GM12873 (cell line): ENCODE results near the gene VSIG1.

Experiments used
- CTCF ChIP-seq: IDR thresholded peaks from 2 replicates; pipeline ENCODE4 v1.5.1; 2012; ENCODE audit warnings: low read depth, mild to moderate bottlenecking, moderate library complexity, low read length, control low read depth; ENCODE audit not compliant: insufficient read depth; ENCODE audit errors: missing control alignments

Gene VSIG1

GRCh38 chrX:108117988-108118387 lies 73.1 kb downstream of the VSIG1 start:
- TF ChIP-seq CTCF: no peak

- no peak for TF ChIP-seq CTCF
Measured at GRCh38 chrX:108121291-108121690, 76.4 kb downstream of the VSIG1 start.

GRCh38 chrX:108122748-108123147 lies 77.9 kb downstream of the VSIG1 start:
- no peak for TF ChIP-seq CTCF

- TF ChIP-seq CTCF: no peak
Measured at GRCh38 chrX:108123591-108124366, 78.9 kb downstream of the VSIG1 start.

GRCh38 chrX:108126661-108127060 lies 81.8 kb downstream of the VSIG1 start:
- TF ChIP-seq CTCF: no peak

GRCh38 chrX:108127152-108127551 lies 82.3 kb downstream of the VSIG1 start:
- TF ChIP-seq CTCF: no peak
